Neural cell (in vitro differentiated cells): ENCODE measurements around the gene ACOXL. TPM values are rescaled to one million over a fixed set of nuclear protein-coding genes. Genes with fewer than 3 reads are reported as not detected.

Source experiments
- H2AFZ ChIP-seq: fragments of 200-600, 300-800 bp; sonication (generic), shearing (Covaris generic); 2 replicates; pipeline ENCODE4 v1.6.0; 2014; ENCODE audit warnings: low read depth, mild to moderate bottlenecking, antibody characterized with exemption, low read length, moderate library complexity
- H3F3A ChIP-seq: fragments of 200-600 bp; shearing (Covaris generic); 2 replicates; pipeline ENCODE4 v1.6.1; 2016; ENCODE audit warnings: mild to moderate bottlenecking, moderate library complexity, mixed read lengths, antibody characterized with exemption, low read length; ENCODE audit not compliant: insufficient read depth, poor library complexity, severe bottlenecking
- H3K27ac ChIP-seq: fragments of 200-600, 300-800 bp; sonication (generic), shearing (Covaris generic); 2 replicates; pipeline ENCODE4 v1.5.1; 2014; ENCODE audit warnings: mild to moderate bottlenecking, low read length, moderate library complexity
- H3K27me3 ChIP-seq: fragments of 300-800, 200-600 bp; sonication (generic), shearing (Covaris generic); 2 replicates; pipeline ENCODE4 v1.6.0; 2014; ENCODE audit warnings: mild to moderate bottlenecking, low read depth, low read length, moderate library complexity; ENCODE audit not compliant: insufficient read depth
- H3K36me3 ChIP-seq: fragments of 300-800, 200-600 bp; sonication (generic), shearing (Covaris generic); 2 replicates; pipeline ENCODE4 v1.5.1; 2014; ENCODE audit warnings: mild to moderate bottlenecking, antibody characterized with exemption, low read length, moderate library complexity; ENCODE audit not compliant: insufficient read depth
- H3K4me2 ChIP-seq: fragments of 300-800, 200-600 bp; sonication (generic), shearing (Covaris generic); 2 replicates; pipeline ENCODE4 v1.6.0; 2014; ENCODE audit warnings: mild to moderate bottlenecking, low read length
- H3K4me3 ChIP-seq: fragments of 300-800, 200-600 bp; sonication (generic), shearing (Covaris generic); 2 replicates; pipeline ENCODE4 v1.5.1; 2014; ENCODE audit warnings: mild to moderate bottlenecking, low read length, moderate library complexity
- H3K79me2 ChIP-seq: fragments of 200-600 bp; shearing (Covaris generic); replicated peaks from 2 replicates; pipeline ENCODE4 v1.6.0; 2014; ENCODE audit warnings: mild to moderate bottlenecking, low read length, moderate library complexity; ENCODE audit not compliant: insufficient read depth
- H3K9ac ChIP-seq: fragments of 300-800, 200-600 bp; sonication (generic), shearing (Covaris generic); 2 replicates; pipeline ENCODE4 v1.6.1; 2016; ENCODE audit warnings: mild to moderate bottlenecking, low read length, mixed read lengths
- H3K9me2 ChIP-seq: fragments of 200-600 bp; shearing (Covaris generic); 2 replicates; pipeline ENCODE4 v1.6.1; 2016; ENCODE audit warnings: mild to moderate bottlenecking, low read length, mixed read lengths; ENCODE audit not compliant: insufficient read depth
- H3K9me3 ChIP-seq: fragments of 200-600, 300-800 bp; sonication (generic), shearing (Covaris generic); 2 replicates; pipeline ENCODE4 v1.6.1; 2016; ENCODE audit warnings: mild to moderate bottlenecking, mixed run types, low read length, moderate library complexity, mixed read lengths
- H4K20me1 ChIP-seq: fragments of 200-600 bp; shearing (Covaris generic); 2 replicates; pipeline ENCODE4 v1.6.1; 2016; ENCODE audit warnings: mild to moderate bottlenecking, mixed run types; ENCODE audit not compliant: insufficient read depth
- EP300 ChIP-seq: fragments of 450-650 bp; conservative IDR thresholded peaks from 2 replicates; pipeline ENCODE4 v1.6.1; 2014; ENCODE audit warnings: antibody characterized with exemption, mild to moderate bottlenecking, moderate library complexity; ENCODE audit not compliant: poor library complexity, severe bottlenecking
- EZH2 ChIP-seq: fragments of 200-600, 300-800 bp; shearing (Covaris generic), sonication (generic); IDR thresholded peaks from 2 replicates; pipeline ENCODE4 v1.6.1; 2014; ENCODE audit warnings: antibody characterized with exemption, low read length, borderline replicate concordance, mild to moderate bottlenecking; ENCODE audit not compliant: insufficient read depth, poor library complexity, severe bottlenecking
- MXI1 ChIP-seq: fragments of 450-650 bp; conservative IDR thresholded peaks from 2 replicates; pipeline ENCODE4 v1.6.1; 2014; ENCODE audit warnings: antibody characterized with exemption, mild to moderate bottlenecking; ENCODE audit not compliant: poor library complexity, severe bottlenecking
- POLR2AphosphoS5 ChIP-seq: IDR thresholded peaks from 2 replicates; pipeline ENCODE4 v1.6.1; 2012
- RAD21 ChIP-seq: fragments of 450-650 bp; conservative IDR thresholded peaks from 2 replicates; pipeline ENCODE4 v1.6.1; 2014; ENCODE audit warnings: antibody characterized with exemption, mild to moderate bottlenecking, moderate library complexity
- SMC3 ChIP-seq: fragments of 450-650 bp; conservative IDR thresholded peaks from 2 replicates; pipeline ENCODE4 v1.6.1; 2014; ENCODE audit warnings: antibody characterized with exemption, mild to moderate bottlenecking, moderate library complexity; ENCODE audit not compliant: poor library complexity
- TAF1 ChIP-seq: IDR thresholded peaks from 2 replicates; pipeline ENCODE4 v1.6.1; 2012; ENCODE audit warnings: low read depth
- polyA plus RNA-seq: library from polyadenylated mRNA; depleted of rRNA; stranded (reverse); fragments of >200 nt; gene quantifications from 2 replicates; pipeline ENCODE4 v1.2.3, GENCODE V29; 2014
- TF ChIP-seq, protein P1 (sequence below): IDR thresholded peaks from 2 replicates; pipeline ENCODE4 v1.6.1; 2012; ENCODE audit warnings: borderline replicate concordance
- TF ChIP-seq, protein P2 (sequence below): fragments of 450-650 bp; IDR thresholded peaks from 2 replicates; pipeline ENCODE4 v1.5.1; 2014; ENCODE audit warnings: antibody characterized with exemption, mild to moderate bottlenecking, moderate library complexity; ENCODE audit not compliant: poor library complexity, severe bottlenecking

Gene ACOXL
- polyA plus RNA-seq, 1 donor from 2014 or later, result not detected

DNA sequence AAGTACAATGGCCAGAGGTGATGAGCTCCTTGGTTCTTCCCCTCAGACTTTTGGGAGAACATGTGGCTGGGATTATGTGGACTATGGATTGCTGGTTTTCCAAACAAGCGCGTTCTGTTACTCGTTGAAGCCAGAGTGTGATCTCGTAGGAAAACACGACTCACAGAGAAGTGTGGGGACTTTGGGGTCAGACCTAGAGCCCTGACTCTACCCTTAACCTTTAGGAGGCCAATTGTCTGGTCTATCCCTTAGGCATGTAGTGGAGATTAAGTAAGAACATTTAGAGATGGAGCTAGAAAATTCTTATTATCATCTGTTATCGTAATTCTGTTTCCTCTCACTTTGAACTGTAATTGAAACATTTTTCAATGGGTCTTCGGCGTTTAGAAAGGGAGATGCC lies 424.2 kb downstream of the ACOXL start:
- H3K9me3 ChIP-seq, result no peaks in the 10 kb centered on the region
- no peak overlapping the region for H3K4me3 ChIP-seq
- no peaks in the 10 kb centered on the region for H4K20me1 ChIP-seq
- no peaks in the 10 kb centered on the region for H3K36me3 ChIP-seq
- no peak overlapping the region for H3K9ac ChIP-seq
- peaks cover 3% of the 10 kb centered on the region for H3K27me3 ChIP-seq
- TF ChIP-seq, protein P1, sequence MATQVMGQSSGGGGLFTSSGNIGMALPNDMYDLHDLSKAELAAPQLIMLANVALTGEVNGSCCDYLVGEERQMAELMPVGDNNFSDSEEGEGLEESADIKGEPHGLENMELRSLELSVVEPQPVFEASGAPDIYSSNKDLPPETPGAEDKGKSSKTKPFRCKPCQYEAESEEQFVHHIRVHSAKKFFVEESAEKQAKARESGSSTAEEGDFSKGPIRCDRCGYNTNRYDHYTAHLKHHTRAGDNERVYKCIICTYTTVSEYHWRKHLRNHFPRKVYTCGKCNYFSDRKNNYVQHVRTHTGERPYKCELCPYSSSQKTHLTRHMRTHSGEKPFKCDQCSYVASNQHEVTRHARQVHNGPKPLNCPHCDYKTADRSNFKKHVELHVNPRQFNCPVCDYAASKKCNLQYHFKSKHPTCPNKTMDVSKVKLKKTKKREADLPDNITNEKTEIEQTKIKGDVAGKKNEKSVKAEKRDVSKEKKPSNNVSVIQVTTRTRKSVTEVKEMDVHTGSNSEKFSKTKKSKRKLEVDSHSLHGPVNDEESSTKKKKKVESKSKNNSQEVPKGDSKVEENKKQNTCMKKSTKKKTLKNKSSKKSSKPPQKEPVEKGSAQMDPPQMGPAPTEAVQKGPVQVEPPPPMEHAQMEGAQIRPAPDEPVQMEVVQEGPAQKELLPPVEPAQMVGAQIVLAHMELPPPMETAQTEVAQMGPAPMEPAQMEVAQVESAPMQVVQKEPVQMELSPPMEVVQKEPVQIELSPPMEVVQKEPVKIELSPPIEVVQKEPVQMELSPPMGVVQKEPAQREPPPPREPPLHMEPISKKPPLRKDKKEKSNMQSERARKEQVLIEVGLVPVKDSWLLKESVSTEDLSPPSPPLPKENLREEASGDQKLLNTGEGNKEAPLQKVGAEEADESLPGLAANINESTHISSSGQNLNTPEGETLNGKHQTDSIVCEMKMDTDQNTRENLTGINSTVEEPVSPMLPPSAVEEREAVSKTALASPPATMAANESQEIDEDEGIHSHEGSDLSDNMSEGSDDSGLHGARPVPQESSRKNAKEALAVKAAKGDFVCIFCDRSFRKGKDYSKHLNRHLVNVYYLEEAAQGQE, result no peak
- no peak overlapping the region for H3K4me2 ChIP-seq
- no peaks in the 10 kb centered on the region for H3K9me2 ChIP-seq
- H3K79me2 ChIP-seq, result no peaks in the 10 kb centered on the region
- H3K27ac ChIP-seq, result no peak overlapping the region
- no peak overlapping the region for H2AFZ ChIP-seq
- H3F3A ChIP-seq, result no peaks in the 10 kb centered on the region

DNA sequence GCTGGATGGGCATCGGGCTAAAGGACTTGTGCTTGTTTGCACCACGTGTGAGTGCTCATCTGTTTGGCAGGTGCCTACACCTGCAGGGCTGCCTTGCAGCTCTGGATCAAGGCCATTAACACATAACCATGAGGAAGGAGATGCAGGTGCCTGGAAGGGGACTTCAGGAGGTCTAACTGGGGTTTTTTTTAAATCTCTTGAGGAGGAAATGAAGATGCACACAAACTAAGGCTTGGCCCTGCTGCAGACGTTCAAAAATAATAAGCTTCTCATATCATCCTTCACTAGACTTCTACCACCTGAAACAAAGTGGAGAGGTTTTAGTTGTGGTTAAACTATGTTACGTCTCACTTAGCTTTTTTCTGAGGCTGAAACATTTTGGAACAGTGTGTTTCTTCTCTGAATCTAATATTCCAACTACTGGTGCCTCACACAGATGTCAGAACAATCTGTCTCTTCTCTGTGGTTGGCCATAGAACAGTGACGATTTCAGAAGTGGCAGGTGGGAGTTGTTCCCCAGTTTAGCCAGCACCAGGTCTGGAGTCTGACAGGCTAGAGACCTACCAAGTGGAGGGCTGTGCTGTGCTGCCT lies 424.8 kb downstream of the ACOXL start:
- no peaks in the 10 kb centered on the region for H3K36me3 ChIP-seq

More for the DNA sequence above, 424.8 kb downstream of the ACOXL start:
- H3F3A ChIP-seq, result no peaks in the 10 kb centered on the region
- no peaks in the 10 kb centered on the region for H3K9me3 ChIP-seq
- TF ChIP-seq, protein P2, sequence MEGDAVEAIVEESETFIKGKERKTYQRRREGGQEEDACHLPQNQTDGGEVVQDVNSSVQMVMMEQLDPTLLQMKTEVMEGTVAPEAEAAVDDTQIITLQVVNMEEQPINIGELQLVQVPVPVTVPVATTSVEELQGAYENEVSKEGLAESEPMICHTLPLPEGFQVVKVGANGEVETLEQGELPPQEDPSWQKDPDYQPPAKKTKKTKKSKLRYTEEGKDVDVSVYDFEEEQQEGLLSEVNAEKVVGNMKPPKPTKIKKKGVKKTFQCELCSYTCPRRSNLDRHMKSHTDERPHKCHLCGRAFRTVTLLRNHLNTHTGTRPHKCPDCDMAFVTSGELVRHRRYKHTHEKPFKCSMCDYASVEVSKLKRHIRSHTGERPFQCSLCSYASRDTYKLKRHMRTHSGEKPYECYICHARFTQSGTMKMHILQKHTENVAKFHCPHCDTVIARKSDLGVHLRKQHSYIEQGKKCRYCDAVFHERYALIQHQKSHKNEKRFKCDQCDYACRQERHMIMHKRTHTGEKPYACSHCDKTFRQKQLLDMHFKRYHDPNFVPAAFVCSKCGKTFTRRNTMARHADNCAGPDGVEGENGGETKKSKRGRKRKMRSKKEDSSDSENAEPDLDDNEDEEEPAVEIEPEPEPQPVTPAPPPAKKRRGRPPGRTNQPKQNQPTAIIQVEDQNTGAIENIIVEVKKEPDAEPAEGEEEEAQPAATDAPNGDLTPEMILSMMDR, result no peak
- TF ChIP-seq TAF1, result no peak
- no peak for TF ChIP-seq EP300
- TF ChIP-seq EZH2, result no peak
- TF ChIP-seq SMC3, result no peak
- TF ChIP-seq RAD21, result no peak
- no peak for TF ChIP-seq POLR2AphosphoS5
- TF ChIP-seq MXI1, result no peak
- TF ChIP-seq, protein P1, result no peak
- no peaks in the 10 kb centered on the region for H3K79me2 ChIP-seq
- no peaks in the 10 kb centered on the region for H3K9me2 ChIP-seq
- H3K27ac ChIP-seq, result no peak overlapping the region
- H4K20me1 ChIP-seq, result no peaks in the 10 kb centered on the region
- no peak overlapping the region for H3K4me3 ChIP-seq
- H3K9ac ChIP-seq, result no peak overlapping the region
- peaks cover 3% of the 10 kb centered on the region for H3K27me3 ChIP-seq
- no peak overlapping the region for H2AFZ ChIP-seq
- H3K4me2 ChIP-seq, result no peak overlapping the region
